Mucosa of rectum (tissue), 2 donors: Measurements from ENCODE around the gene ALG12.

Source experiments
- H3K27ac ChIP-seq, 2 donors: one replicate each; pipeline ENCODE4 v1.7.0; 2013; ENCODE audit warnings: inconsistent platforms in 2 of 2, low read depth in 2 of 2, low read length in 2 of 2
- H3K27me3 ChIP-seq, 2 donors: one replicate each; pipeline ENCODE4 v1.7.0; 2013; ENCODE audit warnings: low read length in 2 of 2; ENCODE audit not compliant: control insufficient read depth in 2 of 2, insufficient read depth in 2 of 2
- H3K36me3 ChIP-seq, 2 donors: one replicate each; pipeline ENCODE4 v1.7.0; 2013; ENCODE audit warnings: low read length in 2 of 2; ENCODE audit not compliant: control insufficient read depth in 2 of 2, insufficient read depth in 2 of 2
- H3K4me1 ChIP-seq, 2 donors: one replicate each; pipeline ENCODE4 v1.7.0; 2013; ENCODE audit warnings: low read length in 2 of 2, mild to moderate bottlenecking in 1 of 2; ENCODE audit not compliant: control insufficient read depth in 2 of 2, insufficient read depth in 2 of 2
- H3K4me3 ChIP-seq, 2 donors: one replicate each; pipeline ENCODE4 v1.7.0; 2013; ENCODE audit warnings: low read length in 2 of 2
- H3K9ac ChIP-seq, 2 donors: one replicate each; pipeline ENCODE4 v1.7.0; 2013; ENCODE audit warnings: low read length in 2 of 2, low read depth in 1 of 2, mild to moderate bottlenecking in 1 of 2
- H3K9me3 ChIP-seq, 2 donors: one replicate each; pipeline ENCODE4 v1.7.0; 2013; ENCODE audit warnings: low read length in 2 of 2; ENCODE audit not compliant: control insufficient read depth in 2 of 2
- donor health status: healthy.
- donor health status: Normal muscosa, but diverticular disease.

ALG12 gene

GRCh38 chr22:49917974-49918910, at the start of gene ALG12, which contains the start of gene CRELD2:
ALG12 (minus strand) TSS chr22:49918438; CDS start chr22:49913765, 4,673 bp downstream.
CRELD2 (plus strand) TSS chr22:49918634; CDS start chr22:49918770, 136 bp downstream.
- Histone ChIP-seq H3K4me3 (peak within 1 kb of the TSS; percentile 78 to 88), H3K27ac (peak within 1 kb of the TSS; percentile 95 to 98), H3K27me3 (no peaks in the 10 kb centered on the region), H3K36me3 (peaks cover 13 to 15% of the 10 kb centered on the region in 2 donors), H3K4me1 (peaks cover 8 to 12% of the 10 kb centered on the region in 2 donors), H3K9ac (peak within 1 kb of the TSS; percentile 75 to 94), H3K9me3 (no peaks in the 10 kb centered on the region)

DNA sequence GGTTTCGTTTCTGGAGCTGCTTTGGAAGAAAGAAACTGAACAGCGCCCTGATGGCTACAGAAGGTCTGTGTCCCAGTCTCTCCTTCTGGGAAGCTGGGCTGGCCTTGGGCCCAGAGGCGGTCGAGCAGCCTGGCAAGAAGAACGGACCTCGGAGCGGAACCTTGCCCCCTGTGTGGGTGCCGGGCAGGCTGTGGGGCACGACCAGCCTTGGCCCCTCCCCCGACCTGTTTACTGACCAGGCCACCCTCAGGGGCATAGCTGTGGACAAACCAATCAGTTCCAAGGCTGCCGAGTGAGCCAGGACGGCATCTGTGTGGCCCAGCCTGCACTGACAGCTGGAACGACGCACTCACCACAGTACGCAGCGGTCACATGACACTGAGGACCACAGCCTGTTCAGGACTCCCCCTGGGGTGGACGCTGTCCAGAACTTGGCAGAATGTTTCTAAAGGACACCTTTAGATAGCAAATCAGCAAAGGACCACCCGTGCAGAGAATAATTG, 49.5 kb upstream of the ALG12 start:
- Histone ChIP-seq H3K36me3 (peaks cover 16 to 20% of the 10 kb centered on the region in 2 donors), H3K4me1 (peaks cover 38 to 39% of the 10 kb centered on the region in 2 donors), H3K27ac (peak overlapping the region; percentile 56 to 72), H3K27me3 (no peaks in the 10 kb centered on the region), H3K9me3 (no peaks in the 10 kb centered on the region), H3K9ac (peak overlapping the region in 1 of 2 donors; percentile 37), H3K4me3 (no peak overlapping the region)

DNA sequence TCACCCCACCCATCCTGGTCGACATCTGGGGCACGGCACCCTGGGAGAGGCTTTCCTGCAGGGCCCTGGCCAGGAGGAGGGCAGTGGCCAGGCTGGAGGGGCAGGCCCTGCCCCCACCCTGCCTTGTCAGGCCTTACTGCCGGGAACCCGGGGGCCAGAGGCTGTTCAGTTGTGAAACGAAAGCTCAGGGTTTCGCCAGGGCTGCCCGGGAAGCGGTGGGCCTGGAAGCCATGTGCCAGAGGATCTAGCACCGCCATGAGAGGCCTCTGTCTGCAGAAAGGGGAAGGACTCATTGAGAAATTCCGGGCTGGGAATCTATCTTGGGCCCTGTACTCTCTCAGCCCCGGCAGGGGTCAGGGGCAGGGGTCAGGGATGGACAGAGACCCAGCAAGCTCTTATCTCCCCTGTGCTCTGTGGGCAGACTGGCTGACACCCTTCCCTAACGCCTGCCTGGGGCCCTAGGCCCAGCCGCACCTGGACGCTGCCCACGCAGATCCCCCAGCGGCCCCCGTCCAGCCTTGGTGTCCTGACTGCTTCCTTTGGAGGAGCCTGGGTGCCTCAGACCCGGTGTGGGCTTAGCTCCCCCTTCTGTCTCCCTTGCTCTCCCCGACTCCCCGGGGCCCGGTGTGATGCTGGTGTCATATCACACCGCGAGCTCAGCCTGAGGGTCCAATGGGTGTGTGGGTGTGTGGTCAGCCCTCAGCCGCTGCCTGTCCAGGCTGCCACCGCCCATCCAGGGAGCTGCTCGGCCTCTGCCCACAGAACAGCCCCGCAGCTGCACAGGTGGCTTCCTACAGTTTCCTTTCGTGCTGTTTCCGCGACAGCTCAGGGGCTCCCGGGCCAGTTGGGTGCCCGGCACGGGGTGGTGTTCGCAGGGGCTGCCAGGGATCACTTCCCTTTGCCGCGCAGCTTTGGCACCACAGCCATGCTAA, 48.8 kb upstream of the ALG12 start:
- Histone ChIP-seq H3K27ac (peak overlapping the region; percentile 56 to 72), H3K4me1 (peaks cover 42 to 43% of the 10 kb centered on the region in 2 donors), H3K27me3 (no peaks in the 10 kb centered on the region), H3K9ac (peak overlapping the region in 1 of 2 donors; percentile 37), H3K4me3 (no peak overlapping the region), H3K9me3 (no peaks in the 10 kb centered on the region), H3K36me3 (peaks cover 20 to 21% of the 10 kb centered on the region in 2 donors)

GRCh38 chr22:49966041-49966773, 48.0 kb upstream of the ALG12 start:
- H3K27me3 ChIP-seq, result no peaks in the 10 kb centered on the region
- H3K36me3 ChIP-seq, result peaks cover 21 to 26% of the 10 kb centered on the region in 2 donors
- no peak overlapping the region for H3K4me3 ChIP-seq
- H3K27ac ChIP-seq, result peak overlapping the region; percentile 56 to 72
- H3K9ac ChIP-seq, result peak overlapping the region; percentile 1 to 6
- H3K4me1 ChIP-seq, result peaks cover 37 to 42% of the 10 kb centered on the region in 2 donors
- no peaks in the 10 kb centered on the region for H3K9me3 ChIP-seq

DNA sequence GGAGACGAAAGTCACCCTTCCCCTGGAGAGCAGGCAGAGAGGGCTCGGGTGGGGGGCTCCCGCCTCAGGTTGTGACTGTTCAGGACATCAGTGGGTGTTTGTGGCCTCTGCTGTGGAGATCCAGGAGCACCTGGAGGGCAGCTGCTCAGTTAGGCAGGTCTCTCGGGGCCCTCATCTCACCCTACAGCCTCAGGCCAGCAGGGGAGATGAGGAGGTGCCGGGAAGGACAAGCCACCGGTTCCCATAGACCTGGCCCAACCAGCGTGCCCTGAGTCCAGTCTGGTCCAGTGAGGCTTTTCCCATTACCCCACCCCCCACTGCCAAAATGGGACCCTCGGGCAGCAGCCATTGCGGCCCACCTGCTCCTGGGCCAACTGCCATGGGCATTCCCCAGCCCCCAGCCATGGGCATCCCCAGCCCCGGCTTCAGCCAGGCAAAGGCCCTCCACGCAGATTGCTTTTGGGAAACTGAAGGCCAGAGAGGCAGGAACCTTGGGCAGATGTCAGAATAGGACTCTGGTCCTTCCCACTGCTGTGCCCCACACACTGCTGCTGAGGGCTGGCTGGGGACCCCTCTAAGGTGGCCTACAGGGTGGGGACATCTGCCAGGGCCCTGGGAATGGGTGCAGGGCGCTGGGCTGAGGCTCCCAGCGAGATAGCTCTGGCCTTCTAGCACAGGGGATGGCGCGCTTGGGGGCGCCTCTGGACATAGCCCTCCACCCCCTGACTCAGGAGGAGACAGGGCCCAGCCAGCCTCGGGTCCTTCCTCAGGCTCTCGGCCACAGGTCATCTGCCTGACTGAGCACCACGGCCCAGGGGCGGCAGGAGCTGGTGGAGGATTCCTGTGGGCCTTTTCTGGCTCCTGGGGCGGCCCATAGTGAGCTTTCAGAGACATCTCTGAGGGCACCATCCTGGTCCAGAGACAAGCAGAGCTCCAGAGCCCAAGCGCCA, 47.1 kb upstream of the ALG12 start:
- H3K4me3 ChIP-seq, result no peak overlapping the region
- H3K27ac ChIP-seq, result peak overlapping the region; percentile 17 to 23
- peaks cover 21 to 26% of the 10 kb centered on the region in 2 donors for H3K36me3 ChIP-seq
- H3K4me1 ChIP-seq, result peaks cover 28 to 36% of the 10 kb centered on the region in 2 donors
- H3K9me3 ChIP-seq, result no peaks in the 10 kb centered on the region
- H3K27me3 ChIP-seq, result no peaks in the 10 kb centered on the region
- no peak overlapping the region for H3K9ac ChIP-seq

DNA sequence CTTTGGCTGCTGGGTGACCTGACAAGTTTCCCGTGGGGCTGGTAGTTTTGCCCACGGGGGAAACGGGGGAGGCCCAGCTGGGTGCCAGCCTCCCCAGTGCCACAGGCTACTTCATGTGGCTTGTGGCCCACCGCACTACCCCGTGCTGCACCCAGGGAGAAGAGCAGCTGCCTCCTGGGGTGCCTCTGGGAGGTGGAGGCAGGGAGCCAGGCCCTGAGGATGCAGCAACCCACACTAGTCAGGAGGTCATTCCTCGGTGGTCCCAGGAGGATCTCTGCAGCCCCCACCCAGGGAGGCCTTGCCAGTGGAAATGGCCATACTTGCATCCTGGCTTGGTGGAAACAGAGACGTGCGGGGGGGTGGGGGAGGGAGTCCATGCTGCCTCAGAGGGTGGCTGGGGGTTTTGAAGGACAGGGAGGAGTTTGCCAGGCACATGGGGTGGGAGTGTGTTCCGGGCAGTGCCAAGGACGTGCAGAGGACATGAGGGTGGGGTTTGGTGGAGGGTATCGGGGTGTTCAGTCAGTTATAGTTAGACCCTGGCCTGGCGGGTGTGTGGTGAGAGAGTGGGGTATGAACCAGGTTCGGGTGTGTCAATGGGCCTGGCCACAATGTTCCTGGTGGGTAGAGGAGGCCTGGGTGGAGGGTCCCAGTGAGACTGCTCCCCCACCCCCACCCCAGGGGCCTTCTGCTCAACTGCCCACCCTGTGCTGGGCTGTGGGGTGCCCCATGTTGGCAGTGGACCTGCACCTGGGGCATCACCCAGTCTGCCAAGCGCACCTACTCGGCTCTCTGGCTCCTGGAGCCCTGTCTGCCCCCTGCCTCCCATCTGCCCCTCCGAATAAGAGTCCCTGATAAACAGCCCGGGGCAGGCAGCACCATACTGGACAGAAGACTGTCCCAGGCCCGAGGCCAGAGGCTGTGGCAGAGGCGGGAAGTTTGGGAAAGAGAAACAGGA, 46.2 kb upstream of the ALG12 start:
- Histone ChIP-seq H3K9ac (peak overlapping the region in 1 of 2 donors; percentile 24), H3K36me3 (peaks cover 21 to 26% of the 10 kb centered on the region in 2 donors), H3K27me3 (no peaks in the 10 kb centered on the region), H3K4me1 (peaks cover 30 to 39% of the 10 kb centered on the region in 2 donors), H3K4me3 (no peak overlapping the region), H3K9me3 (no peaks in the 10 kb centered on the region), H3K27ac (peak overlapping the region in 1 of 2 donors; percentile 23)

DNA sequence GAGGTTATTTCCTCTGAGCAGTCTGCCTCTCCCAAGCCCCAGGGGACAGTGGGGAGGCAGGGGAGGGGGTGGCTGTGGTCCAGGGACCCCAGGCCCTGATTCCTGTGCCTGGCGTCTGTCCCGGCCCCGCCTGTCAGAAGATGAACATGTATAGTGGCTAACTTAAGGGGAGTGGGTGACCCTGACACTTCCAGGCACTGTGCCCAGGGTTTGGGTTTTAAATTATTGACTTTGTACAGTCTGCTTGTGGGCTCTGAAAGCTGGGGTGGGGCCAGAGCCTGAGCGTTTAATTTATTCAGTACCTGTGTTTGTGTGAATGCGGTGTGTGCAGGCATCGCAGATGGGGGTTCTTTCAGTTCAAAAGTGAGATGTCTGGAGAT, 45.4 kb upstream of the ALG12 start:
- Histone ChIP-seq H3K9me3 (no peaks in the 10 kb centered on the region), H3K4me3 (no peak overlapping the region), H3K9ac (peak overlapping the region in 1 of 2 donors; percentile 80), H3K36me3 (peaks cover 21 to 26% of the 10 kb centered on the region in 2 donors), H3K27ac (peak overlapping the region in 1 of 2 donors; percentile 10), H3K27me3 (no peaks in the 10 kb centered on the region), H3K4me1 (peaks cover 38 to 45% of the 10 kb centered on the region in 2 donors)
